Measurements from ENCODE around the gene GSTO2. TPM values are rescaled to one million over a fixed set of nuclear protein-coding genes. Genes with fewer than 3 reads are reported as not detected.

GSTO2 gene
- total and polyA plus RNA-seq, 2 experiments from 2014 or later, result 30.7 to 49.8 TPM

GRCh38 chr10:104246976-104247375 is 22.0 kb upstream of the GSTO2 start:
- H3K36me3 Mint-ChIP-seq (ENCODE audit: low read depth), result no peaks in the 10 kb centered on the region

More at GRCh38 chr10:104246976-104247375, 22.0 kb upstream of the GSTO2 start:
- Mint-ChIP-seq H3K27ac (no peak overlapping the region), H3K27me3 (ENCODE audit: insufficient read depth, low read depth, poor library complexity) (peaks cover 5% of the 10 kb centered on the region), H3K9me3 (peaks cover 12% of the 10 kb centered on the region; the same call in 2 of the 3 replicates), H3K4me3 (no peak overlapping the region), H3K4me1 (peaks cover 15% of the 10 kb centered on the region)
- Histone ChIP-seq H3K4me1 (ENCODE audit: insufficient read depth) (peaks cover 19% of the 10 kb centered on the region), H2AFZ (no peak overlapping the region), H3K4me2 (no peak overlapping the region), H4K20me1 (replicated peaks; ENCODE audit: insufficient read depth) (no peaks in the 10 kb centered on the region), H3K27ac (ENCODE audit: low read depth) (no peak overlapping the region), H3K27me3 (ENCODE audit: insufficient read depth) (no peaks in the 10 kb centered on the region), H3K79me2 (replicated peaks; ENCODE audit: insufficient read depth) (no peaks in the 10 kb centered on the region), H3F3A (replicated peaks; ENCODE audit: low read depth) (no peaks in the 10 kb centered on the region), H3K4me3 (no peak overlapping the region), H3K36me3 (ENCODE audit: insufficient read depth) (no peaks in the 10 kb centered on the region; the same call in 1 of the 2 replicates), H3K9me2 (ENCODE audit: insufficient read depth) (peaks cover 8% of the 10 kb centered on the region; the same call in 1 of the 2 replicates)
- DNase-seq (ENCODE audit: low spot score) (no peak), ATAC-seq (no peak)
- TF ChIP-seq EZH2 (IDR thresholded peaks at IDR 0.05; ENCODE audit: low read depth, unreplicated experiment), result no peak
- TF ChIP-seq NANOG (IDR thresholded peaks at IDR 0.05; ENCODE audit: borderline replicate concordance), result no peak
- no peak for TF ChIP-seq ZNF462 (CRISPR knock-in tag; IDR thresholded peaks at IDR 0.05)
- no peak for TF ChIP-seq ETS1 (IDR thresholded peaks at IDR 0.05)
